ENCODE results near the gene DNAAF2.
"Not testable (repeated sequence)": the region's sequence is repeated elsewhere in the genome, so short reads cannot be mapped to it uniquely, and the experiment has no call there.

DNAAF2 gene, protein sequence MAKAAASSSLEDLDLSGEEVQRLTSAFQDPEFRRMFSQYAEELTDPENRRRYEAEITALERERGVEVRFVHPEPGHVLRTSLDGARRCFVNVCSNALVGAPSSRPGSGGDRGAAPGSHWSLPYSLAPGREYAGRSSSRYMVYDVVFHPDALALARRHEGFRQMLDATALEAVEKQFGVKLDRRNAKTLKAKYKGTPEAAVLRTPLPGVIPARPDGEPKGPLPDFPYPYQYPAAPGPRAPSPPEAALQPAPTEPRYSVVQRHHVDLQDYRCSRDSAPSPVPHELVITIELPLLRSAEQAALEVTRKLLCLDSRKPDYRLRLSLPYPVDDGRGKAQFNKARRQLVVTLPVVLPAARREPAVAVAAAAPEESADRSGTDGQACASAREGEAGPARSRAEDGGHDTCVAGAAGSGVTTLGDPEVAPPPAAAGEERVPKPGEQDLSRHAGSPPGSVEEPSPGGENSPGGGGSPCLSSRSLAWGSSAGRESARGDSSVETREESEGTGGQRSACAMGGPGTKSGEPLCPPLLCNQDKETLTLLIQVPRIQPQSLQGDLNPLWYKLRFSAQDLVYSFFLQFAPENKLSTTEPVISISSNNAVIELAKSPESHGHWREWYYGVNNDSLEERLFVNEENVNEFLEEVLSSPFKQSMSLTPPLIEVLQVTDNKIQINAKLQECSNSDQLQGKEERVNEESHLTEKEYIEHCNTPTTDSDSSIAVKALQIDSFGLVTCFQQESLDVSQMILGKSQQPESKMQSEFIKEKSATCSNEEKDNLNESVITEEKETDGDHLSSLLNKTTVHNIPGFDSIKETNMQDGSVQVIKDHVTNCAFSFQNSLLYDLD

DNA sequence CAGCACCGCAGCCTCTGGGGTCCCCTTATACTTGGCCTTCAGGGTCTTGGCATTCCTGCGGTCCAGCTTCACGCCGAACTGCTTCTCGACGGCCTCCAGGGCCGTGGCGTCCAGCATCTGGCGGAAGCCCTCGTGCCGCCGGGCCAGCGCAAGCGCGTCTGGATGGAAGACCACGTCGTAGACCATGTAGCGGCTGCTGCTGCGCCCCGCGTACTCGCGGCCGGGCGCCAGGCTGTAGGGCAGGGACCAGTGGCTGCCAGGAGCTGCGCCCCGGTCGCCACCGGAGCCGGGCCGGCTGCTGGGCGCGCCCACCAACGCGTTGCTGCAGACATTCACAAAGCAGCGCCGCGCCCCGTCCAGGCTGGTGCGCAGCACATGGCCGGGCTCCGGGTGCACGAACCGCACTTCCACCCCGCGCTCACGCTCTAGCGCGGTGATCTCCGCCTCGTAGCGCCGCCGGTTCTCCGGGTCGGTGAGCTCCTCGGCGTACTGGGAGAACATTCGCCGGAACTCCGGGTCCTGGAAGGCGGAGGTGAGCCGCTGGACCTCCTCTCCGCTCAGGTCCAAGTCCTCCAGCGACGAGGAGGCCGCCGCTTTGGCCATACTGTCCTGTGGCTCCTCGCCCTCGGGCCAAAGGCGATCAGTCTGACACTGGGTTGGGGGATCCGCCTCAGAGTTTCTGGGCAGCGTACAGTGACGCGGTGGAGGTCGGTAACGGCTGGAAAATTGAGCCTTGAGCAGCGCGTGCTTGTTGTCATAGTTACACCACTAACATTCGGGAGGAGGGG is at the start of gene DNAAF2:
DNAAF2 (minus strand) TSS at position 698 of the 788 bp plus-strand sequence; CDS start at position 603, 95 bp downstream.
- peak; percentile 38 for DNase-seq

DNA sequence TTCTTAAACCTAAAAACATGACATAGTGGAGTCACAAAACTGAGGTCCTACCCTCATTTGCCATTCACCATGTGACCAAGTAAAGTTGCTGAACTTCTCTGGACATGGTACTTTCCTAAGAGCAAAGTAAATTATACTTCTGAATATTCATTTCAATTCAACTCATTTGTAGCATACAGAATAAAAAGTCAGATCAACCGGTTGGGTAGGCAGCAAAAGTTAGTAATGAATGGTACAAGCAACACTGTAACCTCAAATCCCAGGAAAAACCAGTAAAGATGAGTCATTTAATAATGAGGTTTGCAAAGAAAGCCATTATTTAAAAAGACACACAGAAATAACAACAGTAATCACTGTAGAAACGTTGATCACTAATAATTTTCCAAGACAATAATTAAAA is 44.2 kb upstream of the DNAAF2 start:
- no peak for DNase-seq

DNA sequence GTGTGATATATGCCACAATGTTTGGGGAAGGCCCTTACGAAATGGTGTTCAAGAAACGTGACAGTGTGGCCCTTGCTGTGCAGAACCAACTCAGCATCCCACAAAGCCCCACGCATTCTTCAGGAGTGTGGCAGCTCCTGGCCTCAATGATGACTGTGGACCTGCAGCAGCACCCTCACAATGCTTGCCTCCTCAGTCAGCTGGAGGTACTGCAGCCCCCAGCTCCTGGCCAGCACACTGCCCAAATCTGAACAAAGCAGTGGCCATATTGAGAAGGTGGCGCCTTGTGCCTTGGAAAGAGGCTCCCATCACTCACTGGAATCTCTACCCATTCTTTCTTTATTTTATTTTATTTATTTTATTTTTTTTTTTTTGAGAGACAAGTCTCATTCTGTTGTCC is 42.6 kb upstream of the DNAAF2 start:
- DNase-seq = no peak

DNA sequence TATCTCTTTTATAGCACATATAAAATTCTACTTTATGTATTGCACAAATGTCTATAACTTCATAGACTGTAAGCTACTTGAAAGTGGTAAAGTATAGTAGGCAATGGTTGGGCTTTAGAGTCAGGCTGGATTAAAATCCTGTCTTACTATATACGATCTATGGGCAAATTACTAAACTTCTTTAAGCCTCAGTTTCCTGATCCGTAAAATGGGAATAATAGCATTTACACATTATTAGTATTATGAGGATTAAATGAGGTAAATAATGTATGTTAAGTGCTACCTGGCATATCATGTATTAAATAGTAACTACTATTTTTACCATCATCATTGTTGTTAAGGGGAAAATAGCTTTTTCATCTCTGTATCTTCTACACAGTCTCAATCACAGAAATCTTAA is 38.5 kb upstream of the DNAAF2 start:
- no peak for DNase-seq

DNA sequence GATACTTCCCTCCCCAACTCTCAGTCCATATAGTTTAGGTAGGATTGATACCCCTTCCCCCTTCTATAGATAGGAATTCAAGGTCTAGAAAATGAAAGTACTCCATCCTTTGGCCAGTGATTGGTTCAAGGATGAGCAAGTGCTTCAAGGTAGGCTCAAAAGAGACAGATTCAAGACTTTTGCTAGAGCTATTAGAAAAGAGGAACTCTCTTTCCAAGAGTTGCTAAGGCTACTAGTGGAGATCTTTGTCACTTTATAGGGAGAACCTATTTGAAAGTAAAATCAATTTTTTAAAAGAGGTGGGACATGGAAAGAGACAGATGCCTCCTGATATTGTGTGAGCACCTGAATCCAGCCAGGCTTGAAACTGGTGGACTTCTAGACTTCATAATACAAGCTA is 35.4 kb upstream of the DNAAF2 start:
- no peak for DNase-seq

DNA sequence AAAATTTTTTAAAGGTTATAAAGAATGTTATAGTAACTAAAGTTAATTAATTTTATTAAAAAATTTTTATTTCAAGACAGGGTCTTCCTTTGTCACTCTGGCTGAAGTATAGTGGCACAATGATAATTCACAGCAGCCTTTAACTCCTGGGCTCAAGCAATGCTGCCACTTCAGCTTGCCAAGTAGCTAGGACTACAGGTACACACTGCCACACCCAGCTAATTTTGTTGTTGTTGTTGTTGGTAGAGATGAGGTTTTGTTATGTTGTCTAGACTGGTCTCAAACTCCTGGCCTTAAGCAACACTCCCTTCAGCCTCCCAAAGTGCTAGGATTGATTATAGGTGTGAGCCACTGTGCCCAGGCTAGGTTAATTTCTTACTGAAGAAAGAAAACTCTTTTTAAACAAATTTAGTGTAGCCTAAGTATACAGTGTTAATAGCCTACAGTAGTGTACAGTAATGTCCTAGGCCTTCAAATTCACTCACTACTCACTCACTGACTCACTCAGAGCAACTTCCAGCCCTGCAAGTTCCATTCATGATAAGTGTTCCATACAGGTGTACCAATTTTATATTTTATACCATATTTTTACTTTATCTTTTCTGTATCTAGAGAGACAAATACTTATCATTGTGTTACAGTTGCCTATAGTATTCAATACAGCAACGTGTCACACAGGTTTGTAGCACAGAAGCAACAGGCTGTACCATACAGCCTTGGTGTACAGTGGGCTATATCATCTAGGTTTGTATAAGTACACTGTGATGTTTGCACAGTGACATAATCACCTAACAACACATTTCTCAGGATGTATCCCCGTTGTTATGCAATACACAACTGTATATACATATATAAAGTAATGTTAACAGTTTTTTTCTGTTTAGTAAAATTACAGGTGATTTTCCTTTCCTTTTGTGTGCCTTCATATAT is 24.7 kb upstream of the DNAAF2 start:
- no peak for DNase-seq

DNA sequence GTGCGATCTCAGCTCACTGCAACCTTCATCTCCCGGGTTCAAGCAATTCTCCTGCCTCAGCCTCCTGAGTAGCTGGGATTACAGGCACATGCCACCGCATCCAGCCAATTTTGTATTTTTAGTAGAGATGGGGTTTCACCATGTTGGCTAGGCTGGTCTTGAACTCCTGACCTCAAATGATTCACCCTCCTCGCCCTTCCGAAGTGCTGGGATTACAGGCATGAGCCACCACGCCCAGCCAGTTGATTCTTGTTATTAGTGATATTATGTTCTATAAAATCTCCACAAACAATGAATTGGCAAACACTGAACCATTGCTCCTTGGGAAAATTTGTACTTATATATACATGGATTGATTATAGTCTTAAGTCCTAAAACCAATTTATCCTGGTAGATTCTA is 22.5 kb upstream of the DNAAF2 start:
- not testable (repeated sequence) for DNase-seq

DNA sequence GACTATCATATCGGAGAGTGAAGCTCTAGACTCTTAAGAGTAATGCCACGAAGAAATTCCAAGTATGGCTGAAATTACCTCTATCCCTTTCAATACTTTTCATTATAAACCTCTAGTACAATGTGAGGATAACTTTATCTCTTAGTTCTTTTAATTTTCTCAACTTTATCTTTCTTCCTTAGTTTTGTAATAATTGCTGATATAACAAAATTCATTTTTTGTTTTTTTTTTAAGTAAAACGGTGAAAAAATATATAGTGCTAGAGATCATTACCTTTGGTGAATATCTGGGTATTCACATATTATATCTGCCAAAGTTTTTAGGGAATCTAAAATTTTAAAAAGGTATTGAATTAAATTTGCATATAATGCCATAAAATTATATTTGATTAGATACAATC is 19.5 kb upstream of the DNAAF2 start:
- no peak for DNase-seq

DNA sequence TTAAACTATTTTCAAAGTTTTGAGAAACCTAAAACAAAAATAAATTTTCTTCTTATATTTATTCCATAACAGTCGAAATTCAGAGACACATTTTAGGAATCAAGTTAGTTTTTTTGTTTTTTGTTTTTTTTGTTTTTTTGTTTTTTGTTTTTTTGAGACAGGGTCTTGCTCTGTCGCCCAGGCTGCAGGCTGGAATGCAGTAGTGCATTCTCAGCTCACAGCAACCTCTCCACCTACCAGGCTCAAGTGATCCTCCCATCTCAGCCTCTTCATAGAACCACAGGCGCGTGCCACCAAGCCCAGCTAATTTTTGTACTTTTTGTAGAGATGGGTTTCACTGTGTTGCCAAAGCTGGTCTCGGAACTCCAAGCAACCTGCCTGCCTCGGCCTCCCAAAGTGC is 18.5 kb upstream of the DNAAF2 start:
- DNase-seq = no peak

DNA sequence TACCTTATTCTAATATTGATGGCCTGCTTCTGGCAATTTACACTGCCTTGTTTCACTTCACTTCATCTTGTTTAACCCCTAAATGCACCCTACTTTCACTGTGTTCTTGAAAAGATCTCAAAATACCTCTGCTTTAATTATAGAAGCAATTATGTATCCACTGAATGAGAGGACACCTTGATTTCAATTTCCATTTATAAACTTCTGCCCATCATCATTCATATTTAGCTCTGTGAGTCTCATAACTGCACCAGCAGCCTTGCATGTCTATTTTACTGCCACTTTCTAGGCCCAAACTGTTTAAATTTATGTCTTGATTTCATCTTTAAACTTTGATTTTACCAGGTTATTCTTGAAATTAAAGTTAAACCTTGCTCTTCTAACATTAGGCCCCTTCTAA is 7.1 kb upstream of the DNAAF2 start:
- no peak for DNase-seq

DNA sequence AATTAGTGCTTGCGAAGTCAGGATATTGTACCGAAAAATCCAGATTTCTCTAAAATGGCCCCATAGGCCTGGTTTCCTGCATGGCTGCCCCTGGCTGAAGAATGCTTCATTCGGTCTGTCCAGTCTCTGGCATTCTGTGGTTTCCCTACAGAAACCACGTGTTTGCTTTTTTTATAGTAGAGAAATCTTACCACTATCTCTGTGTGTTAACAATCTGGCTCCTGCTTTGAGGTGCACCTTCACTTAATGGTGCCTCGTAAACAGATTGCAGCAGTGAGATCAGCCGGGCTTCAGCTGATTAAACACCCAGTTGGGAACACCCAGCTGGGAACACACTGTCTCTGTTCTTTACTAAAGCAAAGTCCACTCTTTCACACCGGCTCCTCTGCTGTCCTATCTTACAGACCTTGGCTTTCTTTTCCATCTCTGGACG is 6.7 kb upstream of the DNAAF2 start:
- no peak for DNase-seq

DNA sequence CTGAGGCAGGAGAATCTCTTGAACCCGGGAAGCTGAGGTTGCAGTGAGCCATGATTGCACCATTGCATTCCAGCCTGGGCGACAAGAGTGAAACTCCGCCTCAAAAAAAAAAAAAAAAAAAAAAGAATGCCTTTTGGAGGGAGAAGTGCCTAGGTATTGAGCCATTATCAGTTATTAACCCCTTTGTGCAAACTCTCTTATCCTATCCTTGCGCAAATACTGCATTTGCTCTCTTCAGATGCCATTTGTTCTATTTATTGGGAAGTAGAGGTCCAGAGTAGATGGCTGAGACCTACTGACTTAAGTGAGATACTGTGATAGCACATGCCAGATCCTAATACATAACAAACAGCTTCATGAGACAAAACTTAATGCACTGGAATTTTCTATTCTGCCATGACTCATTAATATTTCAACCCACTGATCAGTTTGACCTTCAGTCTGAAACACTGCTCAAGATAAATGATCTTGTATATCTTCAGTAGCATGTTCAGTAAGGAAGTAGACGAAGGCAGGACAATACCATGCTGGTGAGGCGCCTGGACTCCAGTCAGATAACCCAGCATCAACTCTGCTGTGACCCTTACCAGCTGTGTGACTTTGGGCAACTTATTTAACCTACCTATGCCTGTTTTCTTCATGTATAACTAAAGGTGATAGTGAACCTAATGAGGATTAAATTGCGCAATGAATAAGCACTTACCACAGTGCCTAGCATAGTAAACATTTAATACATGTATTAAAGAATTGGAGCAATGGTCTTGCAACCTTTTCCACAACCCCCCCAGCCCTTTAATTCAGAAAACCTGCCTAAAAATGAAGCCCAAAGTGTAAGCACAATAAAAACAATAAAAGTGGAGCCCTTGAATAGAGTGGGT is 5.7 kb upstream of the DNAAF2 start:
- no peak for DNase-seq

DNA sequence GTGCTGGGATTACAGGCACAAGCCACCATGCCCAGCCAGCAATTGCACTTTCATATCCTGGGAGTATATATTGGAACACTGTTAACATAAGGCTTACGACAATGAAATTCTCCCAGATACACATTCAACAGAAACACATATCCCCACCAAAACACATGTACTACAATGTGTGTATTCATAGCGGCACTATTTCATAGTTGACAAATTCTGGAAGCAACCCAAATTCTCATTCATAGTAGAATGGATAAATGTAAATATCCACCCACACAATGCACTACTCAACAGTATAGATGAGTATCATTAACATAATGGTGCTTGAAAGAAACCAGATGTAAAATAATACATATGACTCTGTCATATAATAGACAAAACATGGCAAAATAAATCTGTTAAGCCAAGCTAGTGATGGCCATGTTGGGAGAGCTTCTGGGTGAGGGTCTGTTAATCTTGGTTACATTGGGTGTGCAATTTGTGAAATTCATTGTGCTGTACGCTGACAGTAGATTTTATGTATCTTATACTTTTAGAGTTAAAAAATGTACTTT is 2.6 kb upstream of the DNAAF2 start:
- no peak for DNase-seq

DNA sequence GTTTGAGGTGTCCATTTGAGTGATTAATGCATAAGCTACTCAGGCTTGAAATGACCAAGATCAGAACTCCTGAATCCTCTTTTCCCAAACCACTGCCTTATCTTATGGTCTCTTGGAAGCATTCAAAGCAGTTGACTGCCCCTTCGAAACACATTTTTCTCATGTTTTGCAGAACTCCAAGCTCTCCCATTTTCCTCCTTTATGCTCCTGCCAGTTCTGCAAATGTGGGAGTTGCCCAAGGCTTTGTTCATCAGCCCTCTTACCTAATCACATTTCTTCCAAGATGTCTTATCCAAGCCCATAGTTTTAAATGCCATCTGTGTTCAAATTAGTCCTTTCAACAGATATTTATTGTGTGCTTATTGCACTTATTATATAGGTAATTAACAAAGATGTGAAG is 1.8 kb upstream of the DNAAF2 start:
- no peak for DNase-seq

DNA sequence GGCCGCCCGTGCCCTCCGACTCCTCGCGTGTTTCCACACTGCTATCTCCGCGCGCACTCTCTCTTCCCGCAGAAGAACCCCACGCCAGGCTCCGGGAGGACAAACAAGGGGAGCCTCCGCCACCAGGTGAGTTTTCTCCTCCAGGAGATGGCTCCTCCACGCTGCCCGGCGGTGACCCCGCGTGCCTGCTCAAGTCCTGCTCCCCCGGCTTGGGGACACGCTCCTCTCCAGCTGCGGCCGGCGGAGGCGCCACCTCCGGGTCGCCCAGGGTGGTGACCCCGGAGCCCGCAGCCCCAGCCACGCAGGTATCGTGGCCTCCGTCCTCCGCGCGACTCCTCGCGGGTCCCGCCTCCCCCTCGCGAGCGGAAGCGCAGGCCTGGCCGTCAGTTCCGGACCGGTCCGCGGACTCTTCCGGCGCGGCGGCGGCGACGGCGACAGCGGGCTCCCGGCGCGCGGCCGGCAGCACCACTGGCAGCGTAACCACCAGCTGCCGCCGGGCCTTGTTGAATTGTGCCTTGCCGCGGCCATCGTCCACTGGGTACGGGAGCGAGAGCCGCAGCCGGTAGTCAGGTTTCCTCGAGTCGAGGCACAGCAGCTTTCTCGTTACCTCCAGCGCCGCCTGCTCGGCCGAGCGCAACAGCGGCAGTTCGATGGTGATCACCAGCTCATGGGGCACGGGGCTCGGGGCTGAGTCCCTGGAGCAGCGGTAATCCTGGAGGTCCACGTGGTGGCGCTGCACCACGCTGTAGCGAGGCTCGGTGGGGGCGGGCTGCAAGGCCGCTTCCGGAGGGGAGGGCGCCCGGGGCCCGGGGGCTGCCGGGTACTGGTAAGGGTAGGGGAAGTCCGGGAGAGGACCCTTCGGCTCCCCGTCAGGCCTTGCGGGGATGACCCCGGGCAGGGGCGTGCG is 1.2 kb downstream of the DNAAF2 start:
- DNase-seq = peak; percentile 89 to 90

DNA sequence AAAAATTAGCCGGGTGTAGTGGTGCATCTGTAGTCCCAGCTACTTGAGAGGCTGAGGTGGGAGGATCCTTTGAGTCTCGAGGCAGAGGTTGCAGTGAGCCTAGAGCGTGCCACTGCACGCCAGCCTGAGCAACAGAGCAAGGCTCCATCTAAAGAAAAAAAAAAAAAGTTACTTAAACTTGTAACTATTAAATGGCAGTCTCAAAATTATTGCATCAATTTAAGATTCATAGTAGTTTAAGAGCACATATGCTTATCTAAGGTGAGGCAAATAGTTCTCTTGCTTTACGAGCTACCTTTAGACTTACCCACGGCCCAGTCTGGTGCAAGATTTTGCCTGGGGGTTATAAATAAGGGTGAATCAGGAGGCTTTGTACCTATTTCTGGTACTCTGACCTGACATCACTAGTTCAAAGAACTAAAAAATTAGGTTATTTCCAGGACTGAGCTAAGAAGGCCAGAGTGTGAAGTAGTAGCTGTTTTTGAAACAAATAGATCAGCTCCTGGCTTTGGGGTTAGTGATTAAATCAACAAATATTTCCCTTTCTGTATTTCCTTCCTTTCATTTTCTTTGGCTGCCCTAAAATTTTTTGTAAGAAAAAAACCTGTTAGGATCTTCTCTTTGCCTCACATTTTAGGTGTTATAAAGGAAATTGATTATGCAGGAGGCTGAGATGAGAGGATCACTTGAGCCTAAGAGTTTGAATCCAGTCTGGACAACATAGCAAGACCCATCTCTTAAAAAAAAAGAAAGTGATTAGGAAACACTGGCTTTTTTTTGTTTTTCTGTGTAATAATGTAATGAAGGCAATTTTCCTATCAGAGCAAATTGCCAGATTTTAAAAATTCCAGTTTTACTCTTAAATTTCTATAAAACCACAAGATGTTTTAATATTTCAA is 10.9 kb downstream of the DNAAF2 start:
- peak; percentile 63 to 78 for DNase-seq

DNA sequence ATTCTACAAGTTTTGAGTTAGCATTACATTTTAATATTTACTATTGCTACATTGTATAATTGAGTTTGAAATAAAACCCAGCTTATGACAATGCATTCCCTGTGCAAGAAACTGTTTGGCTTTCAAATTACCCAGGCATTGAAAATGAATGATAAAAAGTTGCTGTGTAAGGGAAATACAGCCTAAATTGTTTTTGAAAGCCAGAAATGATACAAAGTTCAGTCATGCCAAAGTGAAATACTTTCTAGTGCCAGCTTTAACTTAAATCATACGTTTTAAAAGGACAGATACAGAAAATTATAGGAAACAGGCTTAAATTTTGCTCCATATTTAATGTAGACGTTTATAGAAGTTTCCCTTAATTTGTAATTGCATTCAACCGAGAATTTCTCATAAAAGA is 11.7 kb downstream of the DNAAF2 start:
- no peak for DNase-seq

DNA sequence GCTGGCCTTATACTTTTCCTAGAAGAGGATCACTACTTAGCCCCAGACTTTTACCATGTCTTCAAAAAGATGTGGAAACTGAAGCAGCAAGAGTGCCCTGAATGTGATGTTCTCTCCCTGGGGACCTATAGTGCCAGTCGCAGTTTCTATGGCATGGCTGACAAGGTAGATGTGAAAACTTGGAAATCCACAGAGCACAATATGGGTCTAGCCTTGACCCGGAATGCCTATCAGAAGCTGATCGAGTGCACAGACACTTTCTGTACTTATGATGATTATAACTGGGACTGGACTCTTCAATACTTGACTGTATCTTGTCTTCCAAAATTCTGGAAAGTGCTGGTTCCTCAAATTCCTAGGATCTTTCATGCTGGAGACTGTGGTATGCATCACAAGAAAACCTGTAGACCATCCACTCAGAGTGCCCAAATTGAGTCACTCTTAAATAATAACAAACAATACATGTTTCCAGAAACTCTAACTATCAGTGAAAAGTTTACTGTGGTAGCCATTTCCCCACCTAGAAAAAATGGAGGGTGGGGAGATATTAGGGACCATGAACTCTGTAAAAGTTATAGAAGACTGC is 12.9 kb downstream of the DNAAF2 start:
- no peak for DNase-seq

Measured in inflammatory macrophage treated with lipopolysaccharide for 1 hour (primary cell).